Choroid plexus epithelial cell (primary cell): ENCODE results near the gene POLD1.

Source experiments
- DNase-seq: peaks from one replicate; pipeline ENCODE4 v3.0.0-alpha.2; 2010; ENCODE audit warnings: low read depth
- H3K4me3 ChIP-seq: 2 replicates; pipeline ENCODE4 v1.5.1; 2011; ENCODE audit warnings: low read depth, mild to moderate bottlenecking, control low read depth, low read length, moderate library complexity
- TF ChIP-seq, protein P1 (sequence below): conservative IDR thresholded peaks from 2 replicates; pipeline ENCODE4 v1.5.1; 2011; ENCODE audit warnings: low read depth, mild to moderate bottlenecking, control low read depth, inconsistent platforms, low read length, moderate library complexity

POLD1 gene

DNA sequence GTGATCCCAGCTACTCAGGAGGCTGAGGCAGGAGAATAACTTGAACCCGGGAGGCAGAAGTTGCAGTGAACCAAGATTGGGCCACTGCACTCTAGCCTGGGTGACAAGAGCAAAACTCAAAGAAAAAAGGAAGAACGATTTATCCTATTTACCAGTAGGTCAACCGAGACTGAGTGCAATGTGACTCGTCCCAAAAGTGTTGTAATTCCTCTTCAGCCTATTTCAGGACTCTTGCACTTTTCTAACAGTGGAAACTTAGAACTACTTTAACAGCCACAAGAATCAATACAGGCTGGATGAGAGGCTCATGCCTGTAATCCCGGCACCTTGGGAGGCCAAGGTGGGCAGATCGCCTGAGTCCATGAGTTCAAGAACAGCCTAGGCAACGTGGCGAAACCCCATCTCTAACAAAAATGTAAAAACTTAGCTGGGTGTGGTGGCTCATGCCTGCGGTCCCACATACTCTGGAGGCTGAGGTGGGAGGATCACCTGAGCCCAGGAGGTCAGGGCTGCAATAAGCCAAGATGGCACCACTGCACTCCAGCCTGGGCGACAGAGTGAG lies 12.2 kb upstream of the POLD1 start:
- DNase-seq, result no peak
- no peak overlapping the region for H3K4me3 ChIP-seq
- TF ChIP-seq, protein P1, sequence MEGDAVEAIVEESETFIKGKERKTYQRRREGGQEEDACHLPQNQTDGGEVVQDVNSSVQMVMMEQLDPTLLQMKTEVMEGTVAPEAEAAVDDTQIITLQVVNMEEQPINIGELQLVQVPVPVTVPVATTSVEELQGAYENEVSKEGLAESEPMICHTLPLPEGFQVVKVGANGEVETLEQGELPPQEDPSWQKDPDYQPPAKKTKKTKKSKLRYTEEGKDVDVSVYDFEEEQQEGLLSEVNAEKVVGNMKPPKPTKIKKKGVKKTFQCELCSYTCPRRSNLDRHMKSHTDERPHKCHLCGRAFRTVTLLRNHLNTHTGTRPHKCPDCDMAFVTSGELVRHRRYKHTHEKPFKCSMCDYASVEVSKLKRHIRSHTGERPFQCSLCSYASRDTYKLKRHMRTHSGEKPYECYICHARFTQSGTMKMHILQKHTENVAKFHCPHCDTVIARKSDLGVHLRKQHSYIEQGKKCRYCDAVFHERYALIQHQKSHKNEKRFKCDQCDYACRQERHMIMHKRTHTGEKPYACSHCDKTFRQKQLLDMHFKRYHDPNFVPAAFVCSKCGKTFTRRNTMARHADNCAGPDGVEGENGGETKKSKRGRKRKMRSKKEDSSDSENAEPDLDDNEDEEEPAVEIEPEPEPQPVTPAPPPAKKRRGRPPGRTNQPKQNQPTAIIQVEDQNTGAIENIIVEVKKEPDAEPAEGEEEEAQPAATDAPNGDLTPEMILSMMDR, result no peak

DNA sequence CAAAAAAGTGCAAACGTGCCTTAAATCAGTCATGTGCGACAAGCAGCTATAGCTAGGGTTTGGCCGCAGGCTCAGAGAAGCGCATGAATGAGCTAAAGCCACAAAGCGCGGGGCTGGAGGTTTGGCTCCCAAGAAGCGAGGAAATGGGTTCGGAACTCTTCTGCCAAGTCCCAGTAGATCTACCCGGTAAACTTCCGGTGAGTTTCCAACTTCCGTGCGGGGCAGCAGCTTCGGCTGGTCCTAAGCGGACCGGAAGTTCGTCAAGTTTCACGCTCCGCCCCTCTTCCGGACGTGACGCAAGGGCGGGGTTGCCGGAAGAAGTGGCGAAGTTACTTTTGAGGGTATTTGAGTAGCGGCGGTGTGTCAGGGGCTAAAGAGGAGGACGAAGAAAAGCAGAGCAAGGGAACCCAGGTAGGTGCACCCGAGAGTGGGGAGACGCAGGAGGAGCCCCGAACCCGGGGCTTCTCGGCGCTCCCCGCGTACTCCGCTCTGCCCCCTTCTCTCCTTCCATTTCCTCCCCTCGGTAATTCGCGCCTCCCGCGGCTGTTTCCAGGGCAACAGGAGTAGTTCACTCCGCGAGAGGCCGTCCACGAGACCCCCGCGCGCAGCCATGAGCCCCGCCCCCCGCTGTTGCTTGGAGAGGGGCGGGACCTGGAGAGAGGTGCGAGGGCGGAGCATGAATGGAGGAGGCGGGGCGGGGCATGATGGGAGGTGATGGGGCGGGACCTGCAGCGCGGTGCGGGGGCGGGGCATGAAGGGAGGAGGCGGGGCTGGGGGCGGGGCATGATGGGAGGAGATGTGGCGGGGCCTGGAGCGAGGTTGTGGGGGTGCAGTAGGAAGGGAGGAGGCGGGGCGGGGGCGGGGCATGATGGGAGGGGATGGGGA lies 7.7 kb upstream of the POLD1 start, which contains the start of gene NR1H2:
TSS of gene NR1H2 (plus strand) at position 292 of the 885 bp plus-strand sequence. CDS start 1,149 bp downstream, outside the sequence.
- DNase-seq, result peak; percentile 99
- H3K4me3 ChIP-seq, result peak within 1 kb of the TSS; percentile 95
- TF ChIP-seq, protein P1, result no peak

DNA sequence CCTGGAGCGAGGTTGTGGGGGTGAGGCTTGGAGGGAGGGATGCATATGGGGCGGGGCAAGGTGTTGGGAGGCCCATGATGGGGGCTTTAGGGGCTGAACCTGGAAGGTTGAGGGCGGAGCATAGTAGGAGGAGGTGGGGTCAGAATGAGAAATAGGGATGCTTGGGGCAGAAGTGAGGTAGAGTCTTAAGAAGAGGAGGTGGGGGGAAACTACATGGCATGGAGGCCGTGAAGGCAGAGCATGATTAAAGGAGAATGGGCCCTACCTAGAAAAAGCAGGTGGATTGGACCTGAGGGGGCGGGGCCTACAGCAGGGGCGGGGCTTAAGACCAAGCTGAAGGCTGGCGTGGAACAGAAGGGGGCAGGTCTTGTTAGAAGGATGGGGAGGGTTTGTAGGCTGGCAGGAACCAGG lies 7.1 kb upstream of the POLD1 start:
- peak; percentile 23 for DNase-seq

DNA sequence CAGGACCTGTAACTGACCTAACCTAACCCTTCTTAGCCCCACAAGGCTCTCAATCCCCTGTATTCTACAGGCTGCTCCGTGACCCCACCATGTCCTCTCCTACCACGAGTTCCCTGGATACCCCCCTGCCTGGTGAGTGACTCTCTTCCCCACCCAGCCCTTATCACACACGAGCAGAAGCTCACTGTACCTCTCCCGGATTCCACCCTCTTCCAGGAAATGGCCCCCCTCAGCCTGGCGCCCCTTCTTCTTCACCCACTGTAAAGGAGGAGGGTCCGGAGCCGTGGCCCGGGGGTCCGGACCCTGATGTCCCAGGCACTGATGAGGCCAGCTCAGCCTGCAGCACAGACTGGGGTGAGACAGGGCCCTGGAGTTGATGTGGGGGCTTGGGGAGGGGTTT lies 6.6 kb upstream of the POLD1 start:
- TF ChIP-seq, protein P1, result no peak
- no peak overlapping the region for H3K4me3 ChIP-seq
- DNase-seq, result no peak

More for the DNA sequence above, 7.1 kb upstream of the POLD1 start:
- peak overlapping the region; percentile 43 for H3K4me3 ChIP-seq
- TF ChIP-seq, protein P1, result no peak

DNA sequence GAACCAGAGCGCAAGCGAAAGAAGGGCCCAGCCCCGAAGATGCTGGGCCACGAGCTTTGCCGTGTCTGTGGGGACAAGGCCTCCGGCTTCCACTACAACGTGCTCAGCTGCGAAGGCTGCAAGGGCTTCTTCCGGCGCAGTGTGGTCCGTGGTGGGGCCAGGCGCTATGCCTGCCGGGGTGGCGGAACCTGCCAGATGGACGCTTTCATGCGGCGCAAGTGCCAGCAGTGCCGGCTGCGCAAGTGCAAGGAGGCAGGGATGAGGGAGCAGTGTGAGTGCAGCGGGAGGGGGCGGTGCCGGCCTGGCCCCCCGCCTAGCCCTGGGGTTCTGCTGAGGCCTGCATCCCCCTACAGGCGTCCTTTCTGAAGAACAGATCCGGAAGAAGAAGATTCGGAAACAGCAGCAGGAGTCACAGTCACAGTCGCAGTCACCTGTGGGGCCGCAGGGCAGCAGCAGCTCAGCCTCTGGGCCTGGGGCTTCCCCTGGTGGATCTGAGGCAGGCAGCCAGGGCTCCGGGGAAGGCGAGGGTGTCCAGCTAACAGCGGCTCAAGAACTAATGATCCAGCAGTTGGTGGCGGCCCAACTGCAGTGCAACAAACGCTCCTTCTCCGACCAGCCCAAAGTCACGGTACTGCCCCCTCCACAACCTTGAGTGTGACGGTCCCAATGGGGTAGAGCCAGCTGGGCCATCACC lies 5.8 kb upstream of the POLD1 start:
- no peak for DNase-seq
- TF ChIP-seq, protein P1, result no peak
- H3K4me3 ChIP-seq, result no peak overlapping the region

DNA sequence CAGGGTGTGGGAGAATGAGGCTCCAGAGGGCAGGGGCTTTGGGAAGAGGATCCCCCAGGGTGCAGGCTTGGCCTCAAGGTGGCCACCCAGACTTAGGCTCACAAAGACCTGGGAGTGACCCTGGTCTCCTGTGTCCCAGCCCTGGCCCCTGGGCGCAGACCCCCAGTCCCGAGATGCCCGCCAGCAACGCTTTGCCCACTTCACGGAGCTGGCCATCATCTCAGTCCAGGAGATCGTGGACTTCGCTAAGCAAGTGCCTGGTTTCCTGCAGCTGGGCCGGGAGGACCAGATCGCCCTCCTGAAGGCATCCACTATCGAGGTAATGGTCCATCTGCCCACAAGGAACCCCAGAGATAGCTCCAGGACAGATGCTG lies 5.3 kb upstream of the POLD1 start:
- TF ChIP-seq, protein P1, result no peak
- no peak overlapping the region for H3K4me3 ChIP-seq

More for the DNA sequence above, 5.3 kb upstream of the POLD1 start:
- DNase-seq, result no peak
